Esophagus (tissue), 2 donors: ENCODE results near the gene SRPK2. TPM values are rescaled to one million over a fixed set of nuclear protein-coding genes. Genes with fewer than 3 reads are reported as not detected.

Experiments
- H3K27ac ChIP-seq, 2 donors: one replicate each; pipeline ENCODE4 v1.5.1; 2013; ENCODE audit warnings: low read depth in 2 of 2, mild to moderate bottlenecking in 2 of 2, inconsistent platforms in 1 of 2, low read length in 1 of 2, moderate library complexity in 1 of 2
- H3K27me3 ChIP-seq, 2 donors: one replicate each; pipeline ENCODE4 v1.6.1; 2013; ENCODE audit warnings: low read length in 2 of 2, control low read depth in 1 of 2, mild to moderate bottlenecking in 1 of 2; ENCODE audit not compliant: insufficient read depth in 2 of 2, control insufficient read depth in 1 of 2
- H3K36me3 ChIP-seq, 2 donors: one replicate each; pipeline ENCODE4 v1.6.1; 2013; ENCODE audit warnings: low read length in 1 of 2; ENCODE audit not compliant: control insufficient read depth in 2 of 2, insufficient read depth in 2 of 2
- H3K4me1 ChIP-seq, 2 donors: one replicate each; pipeline ENCODE4 v1.6.1; 2013; ENCODE audit warnings: low read length in 1 of 2; ENCODE audit not compliant: control insufficient read depth in 2 of 2, insufficient read depth in 2 of 2
- H3K4me3 ChIP-seq, 2 donors: one replicate each; pipeline ENCODE4 v1.5.1; 2013; ENCODE audit warnings: low read length in 2 of 2, mild to moderate bottlenecking in 2 of 2, low read depth in 1 of 2, moderate library complexity in 1 of 2
- H3K9me3 ChIP-seq, 2 donors: one replicate each; pipeline ENCODE4 v1.6.1; 2013; ENCODE audit warnings: mild to moderate bottlenecking in 2 of 2, low read depth in 1 of 2, low read length in 1 of 2, moderate library complexity in 1 of 2; ENCODE audit not compliant: control insufficient read depth in 2 of 2, insufficient read depth in 1 of 2
- WGBS, 2 donors: extraction: QIAGEN DNeasy Blood & Tissue Kit; methylation state at CpG; one replicate each; pipeline ENCODE4 v1.1.7; 2013; 5-methylcytosine and 5-hydroxymethylcytosine counted together
- polyA plus RNA-seq, 2 donors: library from polyadenylated mRNA; stranded (reverse); fragments of 200-250 nt; gene quantifications; one replicate each; pipeline ENCODE4 v1.2.3, GENCODE V29; 2013
- donor health status: healthy with polysubstance abuse.
- donor health status: Bipolar disorder and iron deficiency.

SRPK2 gene
- polyA plus RNA-seq, 2 donors: 8.9 to 11.6 TPM

DNA sequence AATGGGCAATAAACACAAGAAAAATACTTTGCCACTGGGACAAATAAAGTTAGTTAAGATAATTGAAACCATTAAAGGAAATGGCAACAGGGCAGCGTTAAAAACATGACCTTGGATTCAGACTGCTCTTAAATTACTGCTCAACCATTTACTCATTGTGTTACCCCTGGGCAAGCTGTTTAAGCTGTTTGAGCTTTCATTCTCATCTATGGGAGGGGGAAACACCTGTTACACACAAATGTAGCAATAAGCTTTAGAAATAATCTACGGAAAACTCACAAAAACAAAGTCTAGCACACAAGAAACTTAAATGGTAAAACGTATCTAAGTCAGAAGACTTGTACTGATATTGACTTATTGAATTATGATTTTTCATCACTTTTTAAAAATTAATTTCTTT is 237.6 kb downstream of the SRPK2 start:
- H3K27me3 ChIP-seq: no peaks in the 10 kb centered on the region
- no peak overlapping the region for H3K27ac ChIP-seq
- no peaks in the 10 kb centered on the region for H3K36me3 ChIP-seq
- 86 to 91% methylated on average over 3 of the region's 3 CpGs for WGBS, 2 donors
- H3K4me3 ChIP-seq: no peak overlapping the region
- no peaks in the 10 kb centered on the region for H3K9me3 ChIP-seq
- peaks cover 0 to 3% of the 10 kb centered on the region in 2 donors for H3K4me1 ChIP-seq

DNA sequence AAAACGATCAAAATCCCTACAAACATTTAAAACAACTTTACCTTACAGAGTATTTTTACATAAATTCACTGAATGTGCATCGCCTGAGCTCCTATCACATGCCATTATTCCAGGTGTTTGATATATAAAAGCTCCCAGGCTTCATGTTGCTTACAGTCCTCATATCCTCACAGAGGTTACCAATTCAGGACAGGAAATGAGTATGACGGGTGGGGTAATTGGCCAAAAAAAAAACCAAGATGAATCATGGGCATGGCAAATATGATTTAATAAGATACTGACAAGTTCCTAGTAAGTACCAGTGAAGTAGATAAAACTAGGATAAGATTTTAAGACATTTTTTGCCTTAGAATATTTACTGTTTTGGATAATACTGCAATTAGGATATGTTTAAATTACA is 238.9 kb downstream of the SRPK2 start:
- 59 to 63% methylated on average over 3 of the region's 3 CpGs for WGBS, 2 donors
- Histone ChIP-seq H3K4me3 (no peak overlapping the region), H3K27ac (no peak overlapping the region), H3K4me1 (peaks cover 0 to 3% of the 10 kb centered on the region in 2 donors), H3K9me3 (no peaks in the 10 kb centered on the region), H3K36me3 (no peaks in the 10 kb centered on the region), H3K27me3 (no peaks in the 10 kb centered on the region)

- Histone ChIP-seq H3K36me3 (peaks cover 0 to 13% of the 10 kb centered on the region in 2 donors), H3K4me1 (no peaks in the 10 kb centered on the region), H3K9me3 (no peaks in the 10 kb centered on the region), H3K27ac (no peak overlapping the region), H3K27me3 (no peaks in the 10 kb centered on the region), H3K4me3 (no peak overlapping the region)
- 66 to 74% methylated on average over 6 of the region's 6 CpGs for WGBS, 2 donors
These were observed 247.7 kb downstream of the SRPK2 start for GRCh38 chr7:105141068-105141467.

GRCh38 chr7:105139381-105139780 is 249.3 kb downstream of the SRPK2 start:
- Histone ChIP-seq H3K4me1 (no peaks in the 10 kb centered on the region), H3K27ac (no peak overlapping the region), H3K4me3 (no peak overlapping the region), H3K36me3 (peaks cover 0 to 13% of the 10 kb centered on the region in 2 donors), H3K9me3 (no peaks in the 10 kb centered on the region), H3K27me3 (no peaks in the 10 kb centered on the region)

DNA sequence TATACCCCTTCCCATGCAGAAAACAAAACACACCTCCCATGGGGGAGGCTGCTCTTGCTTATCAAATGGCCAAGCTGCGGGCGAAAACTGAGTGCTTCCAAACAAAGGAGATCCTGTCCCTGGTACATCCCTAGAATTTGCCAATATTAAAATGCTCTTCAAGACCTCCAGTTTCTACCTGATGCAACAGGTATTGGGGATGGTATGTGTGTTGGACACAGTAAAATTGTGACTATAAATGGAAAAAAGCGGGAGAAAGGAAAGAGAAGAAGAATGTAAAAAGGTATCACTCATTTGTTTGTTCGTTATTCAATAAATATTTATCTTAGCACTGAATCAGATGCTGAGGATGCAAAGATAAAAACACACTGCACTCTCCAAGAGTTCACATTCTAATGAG is 250.8 kb downstream of the SRPK2 start:
- Histone ChIP-seq H3K27ac (no peak overlapping the region), H3K4me3 (no peak overlapping the region), H3K4me1 (no peaks in the 10 kb centered on the region), H3K27me3 (no peaks in the 10 kb centered on the region), H3K9me3 (no peaks in the 10 kb centered on the region), H3K36me3 (peaks cover 0 to 15% of the 10 kb centered on the region in 2 donors)
- 94 to 99% methylated on average over 4 of the region's 4 CpGs for WGBS, 2 donors

DNA sequence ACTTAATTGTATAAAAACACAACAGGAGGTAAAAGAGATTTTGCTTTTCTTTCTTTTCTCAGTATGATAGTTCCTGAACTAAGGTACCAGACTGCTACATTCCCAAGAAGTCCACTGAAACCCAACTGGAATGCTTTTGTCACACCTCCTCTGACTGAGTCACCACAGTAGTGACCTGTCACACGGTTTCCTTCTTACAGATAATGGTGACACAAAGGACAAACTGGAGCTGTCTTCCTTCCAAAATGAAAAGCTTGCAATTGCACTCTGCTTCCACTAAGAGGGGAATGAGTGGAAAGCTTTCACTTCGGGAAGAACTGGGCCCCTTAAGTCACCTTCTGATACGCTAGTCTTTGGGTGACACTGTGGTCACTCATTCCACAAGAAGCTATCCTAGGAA is 252.5 kb downstream of the SRPK2 start:
- Histone ChIP-seq H3K4me3 (no peak overlapping the region), H3K9me3 (no peaks in the 10 kb centered on the region), H3K36me3 (peaks cover 0 to 17% of the 10 kb centered on the region in 2 donors), H3K4me1 (peaks cover 0 to 3% of the 10 kb centered on the region in 2 donors), H3K27me3 (no peaks in the 10 kb centered on the region), H3K27ac (no peak overlapping the region)
- WGBS, 2 donors: 75 to 84% methylated on average over 3 of the region's 3 CpGs

GRCh38 chr7:105133986-105134655 is 254.6 kb downstream of the SRPK2 start:
- H3K4me1 ChIP-seq: peaks cover 0 to 3% of the 10 kb centered on the region in 2 donors
- H3K27ac ChIP-seq: no peak overlapping the region
- WGBS, 2 donors: 83 to 87% methylated on average over 9 of the region's 9 CpGs
- H3K27me3 ChIP-seq: no peaks in the 10 kb centered on the region
- H3K4me3 ChIP-seq: no peak overlapping the region
- H3K9me3 ChIP-seq: no peaks in the 10 kb centered on the region
- H3K36me3 ChIP-seq: peaks cover 0 to 14% of the 10 kb centered on the region in 2 donors

DNA sequence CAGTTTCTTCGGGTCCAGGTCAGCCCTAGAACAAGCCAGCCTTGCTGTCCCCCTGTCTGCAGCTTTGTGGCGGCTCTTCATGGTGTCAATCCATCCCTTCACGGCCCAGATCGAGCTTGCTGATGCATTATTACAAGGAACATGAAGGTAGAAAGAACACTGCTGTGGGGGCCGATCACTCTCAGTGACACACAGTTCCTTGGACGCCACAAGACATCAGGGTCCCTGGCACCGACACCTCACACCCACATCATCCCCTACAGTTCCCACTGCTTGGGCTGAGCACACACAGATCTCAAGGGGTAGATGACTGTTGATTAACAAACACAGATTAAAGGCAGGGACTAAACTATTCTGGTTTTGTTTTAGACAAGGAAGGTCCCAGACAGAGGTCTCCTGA is 255.4 kb downstream of the SRPK2 start:
- H3K9me3 ChIP-seq: no peaks in the 10 kb centered on the region
- H3K27ac ChIP-seq: no peak overlapping the region
- WGBS, 2 donors: 95 to 96% methylated on average over 7 of the region's 7 CpGs
- H3K4me1 ChIP-seq: peaks cover 0 to 3% of the 10 kb centered on the region in 2 donors
- H3K36me3 ChIP-seq: peaks cover 0 to 12% of the 10 kb centered on the region in 2 donors
- H3K27me3 ChIP-seq: no peaks in the 10 kb centered on the region
- no peak overlapping the region for H3K4me3 ChIP-seq

GRCh38 chr7:105132835-105133234 is 255.9 kb downstream of the SRPK2 start:
- 96% methylated on average over 10 of the region's 10 CpGs for WGBS, 2 donors
- H3K27me3 ChIP-seq: no peaks in the 10 kb centered on the region
- no peaks in the 10 kb centered on the region for H3K9me3 ChIP-seq
- H3K4me3 ChIP-seq: no peak overlapping the region
- peaks cover 0 to 12% of the 10 kb centered on the region in 2 donors for H3K36me3 ChIP-seq
- H3K27ac ChIP-seq: no peak overlapping the region
- peaks cover 0 to 3% of the 10 kb centered on the region in 2 donors for H3K4me1 ChIP-seq

DNA sequence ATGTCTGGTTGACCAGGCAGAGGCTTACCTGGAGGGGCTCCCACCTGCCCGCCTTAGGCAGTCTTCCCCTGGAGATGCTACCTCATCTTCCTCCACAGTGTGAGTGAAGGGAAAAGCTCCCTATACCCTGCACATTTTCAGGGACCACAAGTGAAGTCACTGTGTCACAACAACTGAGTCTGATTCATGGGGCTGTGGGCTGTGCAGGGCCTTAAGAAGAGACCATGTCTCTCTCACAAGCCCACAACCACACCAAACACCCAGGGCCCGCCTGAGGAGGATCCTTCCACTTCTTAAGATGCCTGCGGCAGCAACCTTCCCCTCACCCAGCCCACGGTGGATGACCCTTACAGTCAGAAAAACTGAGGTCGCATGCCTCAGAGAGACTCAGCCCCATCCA is 256.4 kb downstream of the SRPK2 start:
- WGBS, 2 donors: 96% methylated on average over 5 of the region's 5 CpGs
- Histone ChIP-seq H3K27me3 (no peaks in the 10 kb centered on the region), H3K4me1 (peaks cover 0 to 3% of the 10 kb centered on the region in 2 donors), H3K27ac (no peak overlapping the region), H3K9me3 (no peaks in the 10 kb centered on the region), H3K4me3 (no peak overlapping the region), H3K36me3 (peaks cover 0 to 14% of the 10 kb centered on the region in 2 donors)
